Measurements from ENCODE around the gene KBTBD12.

- TF ChIP-seq POLR2A (IDR thresholded peaks at IDR 0.05; ENCODE audit: borderline replicate concordance, extremely low read depth, insufficient read depth, insufficient read length) (no peak), POLR2AphosphoS5 (IDR thresholded peaks at IDR 0.05; ENCODE audit: low read depth, low read length) (no peak)
- TF ChIP-seq, protein P1, sequence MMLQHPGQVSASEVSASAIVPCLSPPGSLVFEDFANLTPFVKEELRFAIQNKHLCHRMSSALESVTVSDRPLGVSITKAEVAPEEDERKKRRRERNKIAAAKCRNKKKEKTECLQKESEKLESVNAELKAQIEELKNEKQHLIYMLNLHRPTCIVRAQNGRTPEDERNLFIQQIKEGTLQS (IDR thresholded peaks at IDR 0.05): no peak
These were observed 40.7 kb downstream of the KBTBD12 start for GRCh38 chr3:127955728-127956127.

Data from HCT116 (cell line).